SH-SY5Y (cell line): ENCODE measurements around the gene COMMD10.

Source experiments
- GATA2 ChIP-seq: IDR thresholded peaks from 2 replicates; pipeline ENCODE4 v1.6.1; 2011; ENCODE audit warnings: mild to moderate bottlenecking, low read depth, low read length
- GATA3 ChIP-seq: IDR thresholded peaks from 2 replicates; pipeline ENCODE4 v1.6.1; 2011; ENCODE audit warnings: low read depth, mild to moderate bottlenecking, low read length, moderate library complexity

DNA sequence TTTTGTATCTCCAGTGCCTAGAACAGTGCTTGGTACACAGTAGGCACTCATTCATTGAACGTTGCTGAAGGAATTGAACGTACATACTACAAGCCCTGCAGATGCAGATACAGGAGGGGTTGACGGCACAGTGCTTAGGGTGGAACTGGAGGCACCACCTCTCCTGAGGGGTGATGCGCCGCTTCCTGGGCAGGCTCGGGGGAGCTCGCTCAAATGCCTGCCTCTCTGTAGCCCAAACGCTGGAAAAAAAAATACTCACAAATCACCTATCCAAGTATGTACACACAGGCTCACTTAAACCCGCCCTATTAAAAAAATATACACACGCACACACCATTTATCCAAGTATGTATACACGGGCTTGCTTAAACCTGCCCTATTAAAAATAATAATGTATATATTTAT, 536 bp upstream of the COMMD10 start:
- TF ChIP-seq GATA3 (no peak), GATA2 (no peak)
